GM18507 (cell line): ENCODE results near the gene ZSWIM5.

Experiments
- DNase-seq: peaks from one replicate; pipeline ENCODE4 v3.0.0; 2011; ENCODE audit warnings: low read depth; ENCODE audit not compliant: insufficient read length; ENCODE audit errors: extremely low spot score
- FAIRE-seq: peaks from 2 replicates; lab custom pipeline; 2011; peaks lifted over from hg19 to GRCh38; lab: Jason Lieb, UNC

The ZSWIM5 gene

DNA sequence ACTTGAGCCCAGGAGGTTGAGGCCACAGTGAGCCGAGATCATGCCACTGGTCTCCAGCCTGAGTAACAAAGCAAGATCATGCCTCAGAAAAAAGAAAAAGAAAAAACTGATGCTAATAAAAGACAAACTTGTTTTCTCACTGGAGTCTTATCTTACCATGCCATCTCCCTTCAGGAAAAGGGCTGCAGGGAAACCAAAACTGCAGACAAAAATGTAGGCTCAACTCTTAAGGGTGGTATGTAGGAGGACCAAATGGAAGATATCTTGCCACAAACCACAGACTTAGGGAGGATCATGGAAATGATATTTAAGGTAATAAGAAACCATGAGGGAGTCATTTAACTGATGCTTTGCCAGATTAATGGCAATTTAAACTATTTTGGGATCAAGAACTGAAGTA is 161.5 kb downstream of the ZSWIM5 start:
- DNase-seq (no peak), FAIRE-seq (no peak)

DNA sequence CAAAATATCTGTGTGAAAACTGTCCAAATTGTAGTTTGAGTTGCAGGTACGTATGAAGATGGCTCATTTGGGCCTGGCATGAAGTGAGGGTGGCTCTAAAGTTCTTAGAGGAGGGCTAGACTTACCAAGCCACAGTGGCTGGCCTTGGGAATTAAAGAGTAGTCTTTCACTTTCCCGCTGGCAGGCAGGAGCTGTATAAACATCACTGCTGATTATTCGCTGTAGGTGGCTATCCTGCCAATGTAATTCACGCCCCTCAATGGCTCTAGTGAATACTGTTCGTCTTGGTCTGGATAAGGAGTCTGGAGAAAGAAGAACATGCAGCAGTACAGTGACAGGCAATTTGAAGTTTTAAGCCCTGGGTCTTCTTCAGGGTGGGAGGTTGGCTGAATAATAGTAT is 163.3 kb downstream of the ZSWIM5 start:
- FAIRE-seq (no peak), DNase-seq (no peak)

DNA sequence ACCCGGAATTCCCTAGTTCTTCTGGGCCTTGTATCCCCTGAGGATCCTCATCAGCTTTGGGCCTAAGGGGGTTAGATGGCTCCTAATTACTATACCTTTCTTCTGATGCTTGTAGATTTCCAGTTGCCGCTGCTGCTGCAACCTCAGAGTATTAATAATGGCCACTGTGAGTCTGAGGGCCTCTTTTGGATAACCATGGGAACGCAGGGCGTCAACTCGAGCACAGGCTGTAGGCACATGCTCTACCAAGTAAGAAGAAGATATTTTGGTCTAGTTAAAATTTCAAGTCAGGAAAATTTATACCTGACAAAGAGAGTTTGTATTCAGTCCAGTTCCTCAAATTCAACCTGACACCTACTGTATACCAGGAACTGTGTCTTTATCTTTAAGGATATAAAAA is 166.1 kb downstream of the ZSWIM5 start:
- DNase-seq (no peak), FAIRE-seq (no peak)

DNA sequence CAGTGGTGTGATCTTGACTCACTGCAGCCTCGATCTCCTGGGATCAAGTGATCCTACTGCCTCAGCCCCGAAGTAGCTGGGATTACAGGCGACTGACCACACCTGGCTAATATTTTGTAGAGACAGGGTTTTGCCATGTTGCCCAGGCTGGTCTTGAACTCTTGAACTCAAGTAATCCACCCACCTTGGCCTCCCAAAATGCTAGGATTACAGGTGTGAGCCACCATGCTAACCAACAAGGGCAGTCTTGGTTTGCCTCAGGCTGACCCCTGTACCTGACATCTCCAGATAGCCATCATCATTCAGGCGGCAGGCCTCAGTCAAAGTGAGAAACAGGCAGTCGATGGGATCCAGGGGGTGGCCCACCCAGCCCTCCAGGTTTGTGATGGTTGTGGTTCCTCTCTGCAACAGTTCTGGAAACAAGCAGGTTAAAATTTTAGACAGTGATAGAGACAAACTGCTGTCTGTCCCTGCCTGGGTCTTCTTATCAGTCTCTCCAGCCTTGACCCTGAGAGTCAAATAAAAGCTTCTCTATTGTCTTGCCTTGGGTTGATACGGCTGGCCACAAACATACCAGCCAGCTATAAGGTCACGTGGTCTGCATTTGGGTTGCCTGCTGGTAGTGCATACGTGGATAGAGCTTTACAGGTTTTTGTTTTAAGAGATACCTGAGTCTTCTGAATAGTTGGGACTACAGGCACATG is 167.6 kb downstream of the ZSWIM5 start:
- no peak for DNase-seq

DNA sequence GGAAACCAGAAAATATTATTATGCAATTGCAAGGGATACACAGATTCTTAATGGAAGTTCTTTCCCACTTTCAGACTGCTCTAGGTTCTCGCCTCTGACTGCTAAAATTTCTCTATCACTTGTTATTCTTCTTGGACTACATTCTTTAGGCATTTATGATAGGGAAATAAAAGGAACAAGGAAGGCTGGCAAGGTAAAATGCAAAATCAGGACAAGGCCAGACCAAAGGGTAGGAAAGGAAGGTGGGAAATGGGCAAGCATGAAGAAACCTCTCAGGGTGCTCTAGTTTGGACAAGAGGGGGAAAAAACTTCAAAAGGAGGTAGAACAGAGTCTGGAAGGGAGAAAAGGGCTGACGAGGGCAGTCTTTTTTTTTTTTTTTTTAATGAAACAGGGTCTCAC is 168.2 kb downstream of the ZSWIM5 start:
- no peak for FAIRE-seq
- DNase-seq: no peak

More for the DNA sequence above, 167.6 kb downstream of the ZSWIM5 start:
- no peak for FAIRE-seq

DNA sequence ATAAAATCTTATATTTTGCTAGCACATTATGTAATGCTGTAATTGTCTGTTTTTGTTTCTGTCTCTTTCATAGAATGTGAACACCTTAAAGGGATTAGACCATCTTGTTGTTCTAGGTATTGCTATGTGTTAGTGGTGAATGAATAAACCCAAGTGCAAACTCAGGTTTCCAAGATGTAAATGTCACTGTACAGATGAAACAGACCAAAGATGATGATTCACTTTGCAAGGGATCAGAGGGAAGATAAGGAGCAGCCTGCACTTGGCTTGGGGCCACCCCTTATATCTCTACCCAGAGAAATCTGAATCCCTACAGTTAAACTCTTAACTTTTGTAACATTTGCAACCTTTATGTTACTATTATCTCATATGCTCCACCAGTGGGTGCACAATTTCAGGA is 168.9 kb downstream of the ZSWIM5 start:
- DNase-seq (no peak), FAIRE-seq (no peak)

DNA sequence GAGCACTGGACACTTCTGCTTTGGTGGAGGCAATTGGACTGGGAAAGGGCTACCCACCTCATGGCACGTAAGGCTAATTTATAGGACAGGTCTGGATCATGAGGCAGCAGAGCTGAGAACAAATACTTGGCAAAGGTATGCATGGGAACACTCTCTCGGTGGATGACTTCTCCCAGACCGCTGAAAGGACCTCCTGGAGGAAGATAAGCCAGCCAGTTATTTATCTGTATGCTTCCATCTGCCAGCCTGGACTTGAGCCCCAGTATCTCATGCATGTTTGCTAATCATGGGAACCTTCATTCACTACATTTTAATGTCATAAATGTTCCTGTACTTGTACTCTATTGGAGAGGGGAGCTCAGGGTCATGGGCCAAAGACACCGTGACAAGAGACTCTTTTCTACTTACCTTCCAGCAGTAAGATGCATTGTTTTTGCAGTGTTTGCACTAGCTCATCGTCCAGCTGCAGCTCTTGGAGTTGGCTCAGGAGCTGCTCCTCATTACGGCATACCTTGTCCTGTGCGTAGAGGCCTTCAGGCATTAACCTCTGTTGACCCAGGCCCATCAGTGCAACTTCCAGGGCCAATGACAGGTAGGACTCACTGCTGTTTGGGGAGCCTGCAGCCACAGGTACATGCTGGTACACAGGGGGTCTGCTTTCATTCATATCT is 170.6 kb downstream of the ZSWIM5 start:
- FAIRE-seq (no peak), DNase-seq (no peak)

DNA sequence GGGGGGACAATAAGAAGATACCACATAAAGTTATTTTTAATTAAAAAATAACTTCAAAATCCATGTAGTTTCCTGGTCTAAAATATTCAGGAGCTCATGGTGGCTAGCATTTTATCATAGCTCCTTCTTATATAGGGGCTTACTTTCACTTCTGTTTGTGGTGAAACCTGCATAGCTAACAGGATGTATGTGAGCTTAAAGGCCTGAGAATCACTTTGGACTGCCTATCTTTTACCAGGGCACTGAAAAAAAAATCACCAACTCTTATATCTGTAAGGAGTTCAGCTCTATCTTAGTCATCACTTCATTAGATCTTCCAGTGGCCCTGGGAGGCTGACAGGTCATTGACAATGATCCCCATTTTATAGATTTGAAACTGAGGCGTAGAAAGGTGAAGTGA is 173.0 kb downstream of the ZSWIM5 start:
- DNase-seq (no peak), FAIRE-seq (peak; percentile 54)

DNA sequence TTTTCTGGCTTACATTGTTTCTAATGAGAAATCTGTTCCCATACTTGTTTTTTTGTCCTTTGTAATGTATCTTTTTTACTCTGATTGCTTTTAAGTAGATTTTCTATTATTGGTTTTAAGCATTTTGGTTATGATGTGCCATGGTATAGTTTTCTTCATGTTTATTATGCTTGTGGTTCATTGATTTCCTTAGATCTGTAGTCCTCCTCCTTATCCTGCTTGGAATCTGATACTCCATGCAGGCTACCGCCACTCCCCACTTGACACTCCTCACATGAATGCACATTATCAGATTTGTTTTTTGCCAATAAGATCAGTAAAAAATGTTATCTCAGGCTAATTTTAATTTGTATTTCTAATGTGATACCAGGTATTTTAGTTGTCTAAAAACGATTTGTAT is 173.6 kb downstream of the ZSWIM5 start:
- DNase-seq (no peak), FAIRE-seq (no peak)

DNA sequence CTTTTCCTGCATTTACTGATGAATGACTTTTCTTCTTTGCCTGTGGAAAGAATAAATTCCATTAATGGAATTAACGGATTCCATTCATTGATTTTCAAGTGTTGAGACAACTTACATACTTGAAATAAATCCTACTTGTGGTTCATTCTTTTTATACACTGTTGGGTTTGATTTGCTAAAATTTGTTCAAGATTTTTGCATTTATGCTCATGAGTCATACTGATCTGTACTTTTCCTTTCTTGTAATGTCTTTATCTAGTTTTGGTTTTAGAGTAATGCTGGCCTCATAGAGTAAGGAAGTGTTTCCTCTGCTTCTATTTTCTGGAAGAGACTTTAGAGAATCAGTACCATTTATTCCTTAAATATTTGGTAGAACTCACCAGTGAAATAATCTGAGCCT is 180.0 kb downstream of the ZSWIM5 start:
- FAIRE-seq (no peak), DNase-seq (no peak)

DNA sequence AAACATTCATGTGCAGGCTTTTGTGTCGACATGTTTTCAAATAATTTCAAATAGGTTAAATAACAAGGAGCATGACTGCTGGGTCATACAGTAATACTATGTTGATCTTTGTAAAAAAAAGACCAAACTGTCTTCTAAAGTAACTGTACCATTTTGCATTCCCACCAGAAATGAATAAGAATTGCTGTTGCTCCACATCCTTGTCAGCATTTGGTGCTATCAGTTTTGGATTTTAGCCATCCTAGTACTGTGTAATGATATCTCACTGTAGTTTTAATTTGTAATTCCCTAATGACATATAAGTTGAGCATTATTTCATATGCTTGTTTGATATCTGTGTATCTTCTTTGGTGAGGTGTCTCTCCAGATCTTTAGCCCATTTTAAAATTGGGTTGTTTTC is 182.7 kb downstream of the ZSWIM5 start:
- no peak for FAIRE-seq
- no peak for DNase-seq

DNA sequence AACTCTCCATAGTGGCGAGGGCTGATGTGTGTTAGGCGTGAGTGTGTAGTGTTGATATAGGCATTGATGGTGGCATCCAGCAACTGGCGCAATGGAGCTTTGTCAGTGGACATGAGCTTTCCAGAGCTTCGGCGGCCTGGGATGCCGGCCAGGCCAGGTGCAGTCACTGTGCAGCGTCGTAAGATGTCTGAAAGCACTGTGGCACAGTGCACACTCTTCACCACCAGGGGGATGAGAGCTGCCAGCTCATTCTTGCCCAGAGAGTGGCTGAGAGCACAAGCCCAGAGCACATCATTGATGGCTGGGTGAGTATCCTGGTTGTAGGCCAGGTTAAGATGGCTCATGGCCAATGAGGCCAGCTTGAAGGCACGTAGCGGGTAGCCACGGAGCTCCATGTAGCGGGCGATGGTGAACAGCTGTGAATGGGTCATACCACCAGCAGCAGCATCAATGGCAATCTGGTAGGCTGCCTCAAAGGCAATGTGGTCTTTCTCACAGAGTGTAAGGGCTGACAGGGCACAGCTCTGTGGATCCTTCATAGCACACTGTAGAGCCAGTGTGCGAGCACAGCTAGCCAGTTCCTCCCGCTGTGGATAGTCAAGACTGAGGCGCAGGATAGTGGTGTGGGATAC is 187.7 kb downstream of the ZSWIM5 start:
- FAIRE-seq: peak; percentile 70

DNA sequence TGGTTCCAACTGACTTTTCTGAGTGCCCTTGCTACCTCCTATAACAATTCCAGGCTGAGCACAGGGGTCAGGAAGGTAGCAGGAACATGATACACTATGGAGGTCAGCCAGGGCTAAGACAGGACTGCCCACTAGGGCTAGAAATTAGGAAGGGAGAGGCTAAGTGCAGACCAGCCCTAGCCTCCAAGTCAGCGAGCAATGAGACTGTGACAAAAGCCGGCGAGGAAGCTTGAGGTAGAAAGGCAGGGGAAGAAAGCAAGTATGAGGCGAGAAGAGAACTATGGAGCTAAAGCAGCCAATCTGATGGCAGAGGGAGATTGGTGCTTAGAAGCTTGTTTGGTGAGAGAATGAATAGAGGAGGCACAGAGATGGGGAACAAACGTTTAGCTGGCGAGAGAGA is 189.6 kb downstream of the ZSWIM5 start:
- no peak for DNase-seq
- no peak for FAIRE-seq

More for the DNA sequence above, 187.7 kb downstream of the ZSWIM5 start:
- DNase-seq: no peak

DNA sequence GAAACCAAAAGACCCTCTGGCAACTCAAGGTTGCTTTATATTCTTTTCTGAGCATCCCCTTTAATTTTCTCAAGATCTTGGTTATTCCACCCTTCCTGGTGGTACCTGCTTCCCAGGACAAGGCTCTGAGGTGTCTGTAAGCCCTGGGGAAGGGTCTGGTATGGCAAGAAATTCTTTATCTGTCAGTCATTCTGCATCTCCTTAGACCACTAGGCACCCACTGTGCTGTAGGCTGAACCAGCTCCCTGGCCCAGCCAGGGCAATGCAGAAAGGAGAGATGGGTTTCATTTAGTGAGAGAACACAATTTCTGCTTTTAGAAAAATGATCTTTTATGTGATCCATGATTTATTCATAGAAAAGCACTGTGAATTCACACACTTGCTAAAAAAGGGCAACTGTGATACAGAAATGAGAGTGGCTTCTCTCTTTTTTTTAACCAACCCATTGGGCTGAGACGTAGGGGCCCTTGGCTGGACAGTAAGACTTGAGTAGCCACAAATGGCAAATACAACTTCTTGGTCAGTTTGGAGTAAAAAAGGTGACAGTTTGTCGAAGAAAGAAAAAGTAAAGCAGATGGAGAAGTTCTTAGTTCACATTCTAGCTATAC is 190.2 kb downstream of the ZSWIM5 start:
- FAIRE-seq (no peak), DNase-seq (no peak)

DNA sequence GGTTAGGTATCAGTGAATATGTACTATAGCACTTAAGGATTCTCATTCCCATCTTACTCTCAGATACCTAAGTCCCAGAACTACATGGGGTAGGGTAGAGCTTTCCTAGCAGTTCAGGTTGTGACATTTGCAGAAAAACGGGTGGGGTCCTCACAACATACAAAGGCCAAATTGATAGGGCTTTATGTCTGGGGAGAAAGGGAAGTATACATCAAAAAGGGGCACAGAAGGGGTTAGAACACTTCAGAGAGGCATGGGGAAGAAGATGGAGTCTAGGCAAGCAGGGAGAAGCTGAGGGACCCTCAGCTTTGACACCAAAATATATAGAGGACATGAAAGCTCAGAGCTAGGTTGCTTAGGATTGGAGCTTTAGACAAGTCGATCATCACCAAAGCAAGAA is 190.7 kb downstream of the ZSWIM5 start:
- DNase-seq (no peak), FAIRE-seq (no peak)

DNA sequence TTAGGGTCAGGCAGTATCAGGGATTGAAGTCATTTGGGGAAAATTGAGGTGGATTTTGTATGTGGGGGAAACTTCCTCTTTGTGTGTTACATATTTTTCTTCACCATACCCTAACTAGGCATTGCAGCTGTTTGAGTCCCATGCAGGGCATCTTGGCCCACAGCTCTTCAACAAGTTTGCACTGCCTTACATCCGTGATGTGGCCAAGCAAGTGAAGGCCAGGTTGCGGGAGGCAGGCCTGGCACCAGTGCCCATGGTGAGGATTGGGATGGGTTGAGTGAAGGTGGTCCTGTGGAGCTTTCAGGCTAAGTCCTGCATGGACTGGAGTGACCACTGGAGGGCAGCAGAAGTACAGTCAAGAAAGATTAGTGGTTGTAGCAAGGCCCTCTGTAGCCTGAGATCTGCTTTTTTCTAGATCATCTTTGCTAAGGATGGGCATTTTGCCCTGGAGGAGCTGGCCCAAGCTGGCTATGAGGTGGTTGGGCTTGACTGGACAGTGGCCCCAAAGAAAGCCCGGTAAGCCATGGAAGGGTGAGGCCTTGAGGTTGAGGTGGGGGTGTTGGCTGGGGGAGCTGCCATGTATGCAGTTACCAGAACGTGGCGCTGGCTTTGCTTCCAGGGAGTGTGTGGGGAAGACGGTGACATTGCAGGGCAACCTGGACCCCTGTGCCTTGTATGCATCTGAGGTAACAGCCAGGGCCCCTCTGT is 191.9 kb downstream of the ZSWIM5 start:
- peak; percentile 78 for FAIRE-seq
- peak; percentile 57 for DNase-seq

DNA sequence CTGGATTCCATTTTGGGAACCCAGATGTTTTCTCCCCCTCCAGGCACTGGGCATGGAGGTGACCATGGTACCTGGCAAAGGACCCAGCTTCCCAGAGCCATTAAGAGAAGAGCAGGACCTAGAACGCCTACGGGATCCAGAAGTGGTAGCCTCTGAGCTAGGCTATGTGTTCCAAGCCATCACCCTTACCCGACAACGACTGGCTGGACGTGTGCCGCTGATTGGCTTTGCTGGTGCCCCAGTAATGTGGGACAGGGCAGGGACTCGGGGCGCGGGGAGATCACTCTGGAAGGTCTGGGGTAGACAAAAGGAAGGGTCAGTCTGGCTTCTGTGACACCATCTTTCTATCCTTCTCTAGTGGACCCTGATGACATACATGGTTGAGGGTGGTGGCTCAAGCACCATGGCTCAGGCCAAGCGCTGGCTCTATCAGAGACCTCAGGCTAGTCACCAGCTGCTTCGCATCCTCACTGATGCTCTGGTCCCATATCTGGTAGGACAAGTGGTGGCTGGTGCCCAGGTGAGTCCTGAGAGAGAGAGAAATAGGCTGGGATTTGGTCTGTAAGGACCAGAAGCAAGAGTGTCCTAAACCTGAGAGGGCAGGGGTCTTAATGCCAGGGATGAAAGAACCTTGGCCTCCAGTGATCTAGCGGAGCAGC is 192.7 kb downstream of the ZSWIM5 start:
- DNase-seq: no peak
- FAIRE-seq: no peak

DNA sequence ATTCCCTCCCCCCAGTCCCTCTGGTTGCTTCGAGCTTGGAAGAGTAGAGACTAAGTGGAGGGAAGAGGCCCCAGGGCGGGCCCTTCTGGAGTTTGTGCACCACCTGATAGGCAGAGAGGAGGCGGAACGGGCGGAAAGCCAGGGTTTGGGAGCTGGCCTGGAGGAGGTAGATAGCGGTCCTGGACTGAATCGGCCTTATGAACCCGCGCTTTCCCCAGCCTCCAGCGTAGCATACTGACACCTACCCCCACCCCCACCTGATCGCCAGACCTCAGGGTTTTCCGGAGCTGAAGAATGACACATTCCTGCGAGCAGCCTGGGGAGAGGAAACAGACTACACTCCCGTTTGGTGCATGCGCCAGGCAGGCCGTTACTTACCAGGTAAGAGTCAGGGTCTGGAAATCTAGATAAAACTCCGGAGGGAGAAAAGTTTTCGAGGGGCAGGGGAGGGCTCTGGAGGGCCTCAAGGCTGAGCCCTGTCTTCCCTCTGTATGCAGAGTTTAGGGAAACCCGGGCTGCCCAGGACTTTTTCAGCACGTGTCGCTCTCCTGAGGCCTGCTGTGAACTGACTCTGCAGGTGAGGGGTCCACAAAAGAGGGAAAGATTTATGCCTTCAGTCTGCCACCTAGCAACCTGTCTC is 193.6 kb downstream of the ZSWIM5 start:
- DNase-seq (no peak), FAIRE-seq (no peak)
